Ovary (tissue), 9 donors: Measurements from ENCODE around the gene MYO5C. TPM values are rescaled to one million over a fixed set of nuclear protein-coding genes. Genes with fewer than 3 reads are reported as not detected.

Source experiments
- DNase-seq, 5 donors: peaks; one replicate each; pipeline ENCODE4 v3.0.0-alpha.2; 2019 to 2020
- H3K27ac ChIP-seq, 2 donors: fragments of 200-600 bp; one replicate each; pipeline versions ENCODE4 v1.5.1 to v1.8.0; 2019 to 2022
- H3K27me3 ChIP-seq: fragments of 200-600 bp; one replicate; pipeline ENCODE4 v1.8.0; 2022
- H3K36me3 ChIP-seq: fragments of 200-600 bp; sonication (generic); one replicate; pipeline ENCODE4 v1.5.1; 2019
- H3K4me1 ChIP-seq: one replicate; pipeline ENCODE4 v1.8.1; 2013; ENCODE audit warnings: mild to moderate bottlenecking, moderate library complexity; ENCODE audit not compliant: insufficient read depth
- H3K4me3 ChIP-seq: fragments of 200-600 bp; sonication (generic); one replicate; pipeline ENCODE4 v1.5.1; 2017
- H3K9me3 ChIP-seq, 2 donors: fragments of 200-600 bp in 1 of 2; sonication (generic) in 1 of 2; one replicate each; pipeline versions ENCODE4 v1.5.1 to v1.8.1; 2013 to 2019; ENCODE audit warnings: mild to moderate bottlenecking in 1 of 2, moderate library complexity in 1 of 2
- EP300 ChIP-seq: sonication (generic); formaldehyde crosslinking; IDR thresholded peaks from one replicate; pipeline ENCODE4 v1.6.1; 2017; ENCODE audit warnings: antibody characterized with exemption
- POLR2A ChIP-seq: fragments of 450-650 bp; IDR thresholded peaks from one replicate; pipeline ENCODE4 v1.6.1; 2017; ENCODE audit warnings: antibody characterized with exemption, mild to moderate bottlenecking, moderate library complexity
- WGBS, 3 donors: extraction: QIAGEN DNeasy Blood & Tissue Kit in 1 of 3; methylation state at CpG; one replicate each; pipeline versions ENCODE4 v1.1.5 to v1.1.7; 2013 to 2017; 5-methylcytosine and 5-hydroxymethylcytosine counted together
- intact Hi-C, 4 donors: fragments of 100-400 bp; cut with DNase I; formaldehyde crosslinking; loops; one replicate each; pipeline versions ENCODE4 v1.11.0 to v1.15.1; 2022 to 2023
- polyA plus RNA-seq, 2 donors: library from polyadenylated mRNA; stranded (reverse); fragments of 200-250 nt in 1 of 2; fragments of 350-450 nt in 1 of 2; fragmentation: Illumina TruSeq in 1 of 2; extraction: RNeasy Lipid Tissue Mini Kit (QIAGEN cat#74804) in 1 of 2; gene quantifications; one replicate each; pipeline ENCODE4 v1.2.3, GENCODE V29; 2013 to 2014
- total RNA-seq, 7 donors: library from RNA; depleted of rRNA in 2 of 7; stranded (reverse); fragments of >200 nt in 2 of 7; fragmentation: NEBNext Ultra II Directional in 3 of 7; extraction: Animal tissue kit (Norgen Biotek cat#: 25700) in 3 of 7; gene quantifications; one replicate each; pipeline versions ENCODE4 v1.1.0 to v1.2.4, GENCODE V29; 2016 to 2023
- TF ChIP-seq, protein P1 (sequence below), 3 donors: fragments of 450-650 bp in 2 of 3; fragments of 200-600 bp in 1 of 3; IDR thresholded peaks; one replicate each; pipeline versions ENCODE4 v1.5.1 to v1.8.0; 2016 to 2022; ENCODE audit warnings: antibody characterized with exemption in 3 of 3, mild to moderate bottlenecking in 1 of 3
- donor health status: DM: no; HTN: no; CAD: no; lungs with moderate emphysema.
- donor health status: DM: no; HTN: no; CAD: no.
- donor health status: Bipolar disorder and iron deficiency.
- donor health status: DM: yes; HTN: yes; CAD: no.
- donor health status: DM: no; HTN: no; CAD: no.
- donor health status: DM: yes; HTN: yes; CAD: no.

Gene MYO5C
- total and polyA plus RNA-seq, 9 donors: 1.1 to 23.6 (median 7.1) TPM

- DNase-seq: no peak
- Histone ChIP-seq H3K27me3 (no peaks in the 10 kb centered on the region), H3K9me3 (no peaks in the 10 kb centered on the region), H3K4me1 (no peaks in the 10 kb centered on the region), H3K27ac (no peak overlapping the region), H3K4me3 (no peak overlapping the region), H3K36me3 (no peaks in the 10 kb centered on the region)
- WGBS, 3 donors: 65 to 78% (median 65%) methylated on average over 7 of the region's 7 CpGs
- intact Hi-C loops: loop anchor here in 1 of 4 donors (5.0 kb wide), 1 partner anchor 34 kb away; no protein-coding TSS in a partner anchor
- no peak for TF ChIP-seq EP300
These were observed 74.5 kb downstream of the MYO5C start for GRCh38 chr15:52220937-52221660.

- intact Hi-C loops: loop anchor here in 1 of 4 donors (5.0 kb wide), 1 partner anchor 33 kb away; no protein-coding TSS in a partner anchor
- H3K27ac ChIP-seq: no peak overlapping the region
- H3K4me3 ChIP-seq: no peak overlapping the region
- no peaks in the 10 kb centered on the region for H3K4me1 ChIP-seq
- no peaks in the 10 kb centered on the region for H3K9me3 ChIP-seq
- H3K27me3 ChIP-seq: no peaks in the 10 kb centered on the region
- no peaks in the 10 kb centered on the region for H3K36me3 ChIP-seq
- no peak for DNase-seq
- 91 to 97% (median 93%) methylated on average over 6 of the region's 6 CpGs for WGBS, 3 donors
- TF ChIP-seq EP300: no peak
- TF ChIP-seq, protein P1, sequence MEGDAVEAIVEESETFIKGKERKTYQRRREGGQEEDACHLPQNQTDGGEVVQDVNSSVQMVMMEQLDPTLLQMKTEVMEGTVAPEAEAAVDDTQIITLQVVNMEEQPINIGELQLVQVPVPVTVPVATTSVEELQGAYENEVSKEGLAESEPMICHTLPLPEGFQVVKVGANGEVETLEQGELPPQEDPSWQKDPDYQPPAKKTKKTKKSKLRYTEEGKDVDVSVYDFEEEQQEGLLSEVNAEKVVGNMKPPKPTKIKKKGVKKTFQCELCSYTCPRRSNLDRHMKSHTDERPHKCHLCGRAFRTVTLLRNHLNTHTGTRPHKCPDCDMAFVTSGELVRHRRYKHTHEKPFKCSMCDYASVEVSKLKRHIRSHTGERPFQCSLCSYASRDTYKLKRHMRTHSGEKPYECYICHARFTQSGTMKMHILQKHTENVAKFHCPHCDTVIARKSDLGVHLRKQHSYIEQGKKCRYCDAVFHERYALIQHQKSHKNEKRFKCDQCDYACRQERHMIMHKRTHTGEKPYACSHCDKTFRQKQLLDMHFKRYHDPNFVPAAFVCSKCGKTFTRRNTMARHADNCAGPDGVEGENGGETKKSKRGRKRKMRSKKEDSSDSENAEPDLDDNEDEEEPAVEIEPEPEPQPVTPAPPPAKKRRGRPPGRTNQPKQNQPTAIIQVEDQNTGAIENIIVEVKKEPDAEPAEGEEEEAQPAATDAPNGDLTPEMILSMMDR (IDR thresholded peaks at IDR 0.05): no peak
- TF ChIP-seq POLR2A: no peak
These were observed 75.4 kb downstream of the MYO5C start for GRCh38 chr15:52220251-52220650.

- Histone ChIP-seq H3K9me3 (no peaks in the 10 kb centered on the region), H3K4me1 (no peaks in the 10 kb centered on the region), H3K27ac (no peak overlapping the region), H3K27me3 (no peaks in the 10 kb centered on the region), H3K4me3 (no peak overlapping the region), H3K36me3 (no peaks in the 10 kb centered on the region)
- no peak for TF ChIP-seq EP300
- TF ChIP-seq, protein P1 (IDR thresholded peaks at IDR 0.05): no peak
- 94 to 98% (median 95%) methylated on average over 4 of the region's 4 CpGs for WGBS, 3 donors
- intact Hi-C loops: no loop called here
- no peak for DNase-seq
These were observed 76.8 kb downstream of the MYO5C start for GRCh38 chr15:52218816-52219215.

GRCh38 chr15:52218371-52218770, 77.2 kb downstream of the MYO5C start:
- Histone ChIP-seq H3K27me3 (no peaks in the 10 kb centered on the region), H3K4me1 (no peaks in the 10 kb centered on the region), H3K36me3 (no peaks in the 10 kb centered on the region), H3K9me3 (no peaks in the 10 kb centered on the region), H3K27ac (no peak overlapping the region), H3K4me3 (no peak overlapping the region)
- intact Hi-C loops: no loop called here
- DNase-seq: no peak
- TF ChIP-seq EP300 (no peak), POLR2A (no peak)
- WGBS, 3 donors: 59 to 77% (median 75%) methylated on average over 3 of the region's 3 CpGs

DNA sequence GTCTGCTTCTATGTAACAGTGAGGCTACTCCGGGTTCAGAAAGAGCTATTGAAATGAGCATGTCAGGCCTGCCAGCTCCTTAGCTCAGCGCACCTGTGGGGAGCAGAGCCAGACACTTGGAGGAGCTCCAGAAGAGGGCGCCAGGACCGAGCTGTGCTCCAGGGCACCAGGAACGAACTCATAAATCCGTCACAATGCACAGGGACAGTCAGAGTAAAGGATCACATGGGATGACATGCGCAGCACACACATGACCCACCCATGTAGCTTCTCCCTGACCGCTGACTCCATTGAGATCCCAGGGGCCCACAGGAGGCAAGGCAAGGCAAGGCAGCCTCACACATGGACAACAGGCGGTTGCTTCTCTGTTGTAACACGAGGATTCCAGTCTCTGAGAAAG, 78.4 kb downstream of the MYO5C start:
- H3K27me3 ChIP-seq: no peaks in the 10 kb centered on the region
- TF ChIP-seq POLR2A (no peak), EP300 (no peak)
- TF ChIP-seq, protein P1 (IDR thresholded peaks at IDR 0.05): no peak
- no peaks in the 10 kb centered on the region for H3K36me3 ChIP-seq
- no peaks in the 10 kb centered on the region for H3K9me3 ChIP-seq
- 80 to 86% (median 81%) methylated on average over 10 of the region's 10 CpGs for WGBS, 3 donors
- H3K4me3 ChIP-seq: no peak overlapping the region
- no peak for DNase-seq
- H3K4me1 ChIP-seq: no peaks in the 10 kb centered on the region
- intact Hi-C loops: no loop called here
- no peak overlapping the region for H3K27ac ChIP-seq
